ENCODE measurements around the gene CBFB. TPM values are rescaled to one million over a fixed set of nuclear protein-coding genes. Genes with fewer than 3 reads are reported as not detected.
A peak's percentile ranks its signal among the peaks of the same experiment; 100 is the strongest.

CBFB gene
- polyA plus RNA-seq, 1 donor from 2014 or later: 32.6 TPM

DNA sequence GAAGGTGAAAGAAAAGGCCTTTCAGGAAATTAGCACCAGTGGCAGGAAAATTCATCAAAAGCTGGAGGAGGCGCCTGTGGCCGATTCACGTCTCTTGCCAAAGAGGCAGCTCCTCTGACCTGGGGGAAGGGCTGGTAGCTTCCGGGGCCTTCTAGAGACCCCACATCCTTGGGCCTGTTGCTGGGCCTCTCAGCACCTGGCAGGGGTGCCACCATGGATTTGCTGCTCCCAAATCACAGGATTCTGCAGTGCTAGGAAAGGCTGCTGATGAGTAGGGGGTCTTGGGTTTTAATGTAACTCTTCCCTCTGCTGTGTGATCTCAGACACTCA lies 11.6 kb upstream of the CBFB start:
- H3F3A ChIP-seq (ENCODE audit: insufficient read depth, low read length, poor library complexity, severe bottlenecking): no peaks in the 10 kb centered on the region
- no peak overlapping the region for H3K9ac ChIP-seq (ENCODE audit: low read length)
- H3K36me3 ChIP-seq (ENCODE audit: insufficient read depth, low read length): no peaks in the 10 kb centered on the region
- H2AFZ ChIP-seq (ENCODE audit: low read depth, low read length): no peak overlapping the region
- H3K9me2 ChIP-seq (ENCODE audit: insufficient read depth, low read length): no peaks in the 10 kb centered on the region
- H4K20me1 ChIP-seq (ENCODE audit: insufficient read depth): no peaks in the 10 kb centered on the region
- no peaks in the 10 kb centered on the region for H3K79me2 ChIP-seq (replicated peaks; ENCODE audit: insufficient read depth, low read length)
- no peak overlapping the region for H3K4me3 ChIP-seq (ENCODE audit: low read length)
- no peak for TF ChIP-seq TAF1 (IDR thresholded peaks at IDR 0.05; ENCODE audit: low read depth)
- no peak for TF ChIP-seq EZH2 (IDR thresholded peaks at IDR 0.05; ENCODE audit: borderline replicate concordance, insufficient read depth, low read length, poor library complexity, severe bottlenecking)
- no peak for TF ChIP-seq MXI1 (conservative IDR thresholded peaks at IDR 0.05; ENCODE audit: poor library complexity, severe bottlenecking)
- TF ChIP-seq, protein P1, sequence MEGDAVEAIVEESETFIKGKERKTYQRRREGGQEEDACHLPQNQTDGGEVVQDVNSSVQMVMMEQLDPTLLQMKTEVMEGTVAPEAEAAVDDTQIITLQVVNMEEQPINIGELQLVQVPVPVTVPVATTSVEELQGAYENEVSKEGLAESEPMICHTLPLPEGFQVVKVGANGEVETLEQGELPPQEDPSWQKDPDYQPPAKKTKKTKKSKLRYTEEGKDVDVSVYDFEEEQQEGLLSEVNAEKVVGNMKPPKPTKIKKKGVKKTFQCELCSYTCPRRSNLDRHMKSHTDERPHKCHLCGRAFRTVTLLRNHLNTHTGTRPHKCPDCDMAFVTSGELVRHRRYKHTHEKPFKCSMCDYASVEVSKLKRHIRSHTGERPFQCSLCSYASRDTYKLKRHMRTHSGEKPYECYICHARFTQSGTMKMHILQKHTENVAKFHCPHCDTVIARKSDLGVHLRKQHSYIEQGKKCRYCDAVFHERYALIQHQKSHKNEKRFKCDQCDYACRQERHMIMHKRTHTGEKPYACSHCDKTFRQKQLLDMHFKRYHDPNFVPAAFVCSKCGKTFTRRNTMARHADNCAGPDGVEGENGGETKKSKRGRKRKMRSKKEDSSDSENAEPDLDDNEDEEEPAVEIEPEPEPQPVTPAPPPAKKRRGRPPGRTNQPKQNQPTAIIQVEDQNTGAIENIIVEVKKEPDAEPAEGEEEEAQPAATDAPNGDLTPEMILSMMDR (IDR thresholded peaks at IDR 0.05; ENCODE audit: poor library complexity, severe bottlenecking): no peak
- no peak for TF ChIP-seq RAD21 (conservative IDR thresholded peaks at IDR 0.05)
- no peak for TF ChIP-seq SMC3 (conservative IDR thresholded peaks at IDR 0.05; ENCODE audit: poor library complexity)
- TF ChIP-seq EP300 (conservative IDR thresholded peaks at IDR 0.05; ENCODE audit: poor library complexity, severe bottlenecking): no peak
- TF ChIP-seq POLR2AphosphoS5 (IDR thresholded peaks at IDR 0.05): no peak
- TF ChIP-seq REST (IDR thresholded peaks at IDR 0.05; ENCODE audit: borderline replicate concordance): no peak
- H3K4me2 ChIP-seq (ENCODE audit: low read length): no peak overlapping the region
- no peak overlapping the region for H3K27ac ChIP-seq (ENCODE audit: low read length)
- peaks cover 22% of the 10 kb centered on the region for H3K27me3 ChIP-seq (ENCODE audit: insufficient read depth, low read depth, low read length)
- no peaks in the 10 kb centered on the region for H3K9me3 ChIP-seq (ENCODE audit: low read length)

DNA sequence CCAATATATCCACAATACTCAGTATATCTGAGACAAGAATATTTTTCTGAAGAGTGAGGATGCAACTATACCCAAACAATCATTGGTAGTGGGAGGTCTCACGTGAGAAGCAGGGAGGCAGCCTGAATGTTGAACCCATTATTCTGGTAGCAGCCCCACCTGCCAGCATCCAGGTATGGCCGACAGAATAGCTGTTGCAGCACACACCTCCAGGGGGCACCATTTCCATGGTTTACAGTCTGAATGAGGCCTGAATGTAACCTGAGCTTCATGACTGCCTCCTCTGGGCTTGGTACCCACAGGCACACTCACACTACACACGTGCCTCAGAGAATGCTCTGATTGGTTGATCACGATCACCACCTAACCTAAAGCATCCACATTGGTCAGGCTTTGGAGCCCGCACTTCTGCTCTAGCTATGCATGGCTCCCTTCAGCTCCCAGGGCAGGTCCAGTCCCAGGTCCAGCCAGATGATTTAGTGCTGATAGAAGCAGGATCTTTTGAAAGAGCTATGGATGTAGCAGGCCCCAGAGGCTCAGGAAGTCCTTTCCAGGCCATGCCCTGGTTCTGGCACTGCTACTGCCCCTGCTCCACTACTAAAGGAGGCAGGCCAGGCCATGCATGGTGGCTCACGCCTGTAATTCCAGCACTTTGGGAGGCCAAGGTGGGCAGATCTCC lies 11.0 kb upstream of the CBFB start:
- Histone ChIP-seq H3F3A (ENCODE audit: insufficient read depth, low read length, poor library complexity, severe bottlenecking) (no peaks in the 10 kb centered on the region), H3K27me3 (ENCODE audit: insufficient read depth, low read depth, low read length) (peaks cover 22% of the 10 kb centered on the region), H3K9me3 (ENCODE audit: low read length) (no peaks in the 10 kb centered on the region), H3K9me2 (ENCODE audit: insufficient read depth, low read length) (no peaks in the 10 kb centered on the region), H3K9ac (ENCODE audit: low read length) (no peak overlapping the region), H2AFZ (ENCODE audit: low read depth, low read length) (no peak overlapping the region), H4K20me1 (ENCODE audit: insufficient read depth) (no peaks in the 10 kb centered on the region), H3K79me2 (replicated peaks; ENCODE audit: insufficient read depth, low read length) (no peaks in the 10 kb centered on the region), H3K36me3 (ENCODE audit: insufficient read depth, low read length) (no peaks in the 10 kb centered on the region), H3K27ac (ENCODE audit: low read length) (no peak overlapping the region), H3K4me3 (ENCODE audit: low read length) (no peak overlapping the region), H3K4me2 (ENCODE audit: low read length) (no peak overlapping the region)
- TF ChIP-seq, protein P1 (IDR thresholded peaks at IDR 0.05; ENCODE audit: poor library complexity, severe bottlenecking): peak; percentile 76
- TF ChIP-seq REST (IDR thresholded peaks at IDR 0.05; ENCODE audit: borderline replicate concordance) (no peak), SMC3 (conservative IDR thresholded peaks at IDR 0.05; ENCODE audit: poor library complexity) (peak; percentile 71), RAD21 (conservative IDR thresholded peaks at IDR 0.05) (peak; percentile 70)
